Measurements from ENCODE around the gene COBLL1.

Gene COBLL1

GRCh38 chr2:164879901-164880535 lies 38.4 kb upstream of the COBLL1 start:
- TF ChIP-seq, protein P1, sequence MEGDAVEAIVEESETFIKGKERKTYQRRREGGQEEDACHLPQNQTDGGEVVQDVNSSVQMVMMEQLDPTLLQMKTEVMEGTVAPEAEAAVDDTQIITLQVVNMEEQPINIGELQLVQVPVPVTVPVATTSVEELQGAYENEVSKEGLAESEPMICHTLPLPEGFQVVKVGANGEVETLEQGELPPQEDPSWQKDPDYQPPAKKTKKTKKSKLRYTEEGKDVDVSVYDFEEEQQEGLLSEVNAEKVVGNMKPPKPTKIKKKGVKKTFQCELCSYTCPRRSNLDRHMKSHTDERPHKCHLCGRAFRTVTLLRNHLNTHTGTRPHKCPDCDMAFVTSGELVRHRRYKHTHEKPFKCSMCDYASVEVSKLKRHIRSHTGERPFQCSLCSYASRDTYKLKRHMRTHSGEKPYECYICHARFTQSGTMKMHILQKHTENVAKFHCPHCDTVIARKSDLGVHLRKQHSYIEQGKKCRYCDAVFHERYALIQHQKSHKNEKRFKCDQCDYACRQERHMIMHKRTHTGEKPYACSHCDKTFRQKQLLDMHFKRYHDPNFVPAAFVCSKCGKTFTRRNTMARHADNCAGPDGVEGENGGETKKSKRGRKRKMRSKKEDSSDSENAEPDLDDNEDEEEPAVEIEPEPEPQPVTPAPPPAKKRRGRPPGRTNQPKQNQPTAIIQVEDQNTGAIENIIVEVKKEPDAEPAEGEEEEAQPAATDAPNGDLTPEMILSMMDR (conservative IDR thresholded peaks at IDR 0.05), result no peak
- peak overlapping the region; percentile 18; the same call in 1 of the 2 replicates for H3K27ac ChIP-seq

- no peak overlapping the region for H3K27ac ChIP-seq
- TF ChIP-seq, protein P1 (conservative IDR thresholded peaks at IDR 0.05), result no peak
Observed at GRCh38 chr2:164877927-164878326, 36.3 kb upstream of the COBLL1 start.

GRCh38 chr2:164877169-164877568 lies 35.5 kb upstream of the COBLL1 start:
- TF ChIP-seq, protein P1 (conservative IDR thresholded peaks at IDR 0.05), result no peak

DNA sequence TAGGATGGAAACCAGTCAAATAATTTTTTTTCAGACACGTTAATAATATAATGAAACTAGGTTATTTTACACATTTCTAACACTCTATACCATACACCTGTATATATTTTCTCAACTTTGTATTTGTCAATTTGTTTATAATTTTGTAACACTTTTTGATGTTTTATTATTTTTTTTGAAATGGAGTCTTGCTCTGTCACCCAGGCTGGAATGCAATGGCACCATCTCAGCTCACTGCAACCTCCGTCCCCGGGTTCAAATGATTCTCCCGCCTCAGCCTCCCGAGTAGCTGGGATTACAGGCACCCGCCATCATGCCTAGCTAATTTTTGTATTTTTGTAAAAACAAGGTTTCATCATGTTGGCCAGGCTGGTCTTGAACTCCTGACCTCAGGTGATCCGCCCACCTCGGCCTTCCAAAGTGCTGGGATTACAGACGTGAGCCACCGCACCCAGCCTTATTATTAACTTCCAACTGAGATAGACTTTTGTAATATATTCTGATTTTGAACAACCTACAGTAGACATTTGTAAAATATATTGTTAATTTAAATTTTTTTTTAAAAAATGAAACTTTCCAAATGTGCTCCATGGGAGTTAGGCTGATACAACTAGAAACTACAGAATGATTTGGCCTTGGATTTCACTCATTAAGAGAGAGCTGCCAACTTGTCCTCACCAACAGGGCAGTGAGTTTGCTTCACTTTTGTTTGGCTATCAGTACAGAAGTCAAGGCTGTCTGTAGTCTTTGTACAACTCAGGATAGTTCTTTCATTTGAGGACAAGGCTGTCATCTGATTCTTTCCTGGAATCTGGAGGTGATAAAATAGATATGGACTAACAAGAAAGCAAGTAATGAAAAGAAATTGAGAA lies 33.9 kb upstream of the COBLL1 start:
- TF ChIP-seq, protein P1 (conservative IDR thresholded peaks at IDR 0.05), result no peak

More at GRCh38 chr2:164877169-164877568, 35.5 kb upstream of the COBLL1 start:
- no peak overlapping the region for H3K27ac ChIP-seq

DNA sequence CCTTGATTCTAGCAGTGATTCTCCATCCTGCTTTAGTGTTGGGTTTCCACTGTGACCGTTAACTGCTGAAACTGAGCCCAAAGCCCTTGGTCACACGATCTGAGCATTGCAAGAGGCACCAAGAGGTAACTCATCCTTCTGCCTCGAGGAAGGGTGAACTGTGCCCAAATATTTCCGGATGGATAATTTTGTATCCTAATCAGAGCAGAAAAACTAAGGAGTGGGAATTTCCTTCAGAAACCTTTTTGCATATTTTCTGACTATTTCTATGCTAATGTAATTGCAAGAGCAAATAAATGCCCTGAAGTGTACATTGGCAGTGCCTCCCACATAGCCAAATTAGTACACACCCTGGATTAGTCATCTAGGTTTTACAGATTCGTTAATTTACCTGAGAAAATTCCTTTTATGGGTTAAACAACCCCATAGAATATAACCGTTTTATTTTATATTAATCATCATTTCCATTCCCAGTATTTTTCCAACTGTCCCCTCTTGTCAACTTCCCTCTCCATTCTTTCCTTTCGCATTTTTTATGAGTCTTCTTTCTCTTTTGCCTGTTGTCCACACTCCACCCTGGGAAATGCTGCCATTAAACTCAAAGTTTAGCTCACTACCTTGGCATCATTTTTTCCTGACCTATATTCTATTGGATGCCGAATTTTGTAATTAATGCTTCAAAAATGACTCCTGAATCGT lies 31.7 kb upstream of the COBLL1 start:
- no peak overlapping the region for H3K27ac ChIP-seq
- TF ChIP-seq, protein P1 (conservative IDR thresholded peaks at IDR 0.05), result no peak

More for the DNA sequence above, 33.9 kb upstream of the COBLL1 start:
- no peak overlapping the region for H3K27ac ChIP-seq

DNA sequence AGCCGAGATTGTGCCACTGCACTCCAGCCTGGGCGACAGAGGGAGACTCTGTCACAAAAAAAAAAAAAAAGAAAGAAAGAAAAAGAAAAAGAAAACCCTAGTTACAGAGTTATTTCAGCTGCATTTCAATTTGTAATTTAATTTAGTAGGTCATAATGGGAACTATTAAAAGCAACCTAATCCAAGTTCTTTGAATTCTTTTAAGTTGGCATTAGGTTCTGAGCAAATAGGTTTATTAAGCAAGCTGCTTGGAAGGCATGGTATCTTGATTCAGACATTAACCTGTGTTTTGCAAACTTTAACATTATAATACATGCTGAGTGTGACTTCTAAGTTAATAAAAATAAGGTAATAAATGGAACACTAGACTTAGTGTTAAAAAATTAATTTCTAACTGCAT lies 29.8 kb upstream of the COBLL1 start:
- TF ChIP-seq, protein P1 (conservative IDR thresholded peaks at IDR 0.05), result no peak
- H3K27ac ChIP-seq, result no peak overlapping the region

- TF ChIP-seq, protein P1 (conservative IDR thresholded peaks at IDR 0.05), result no peak
- H3K27ac ChIP-seq, result peak overlapping the region; percentile 68
Observed at GRCh38 chr2:164869420-164869772, 27.8 kb upstream of the COBLL1 start.
